Progenitor cell of endocrine pancreas (in vitro differentiated cells): ENCODE measurements around the gene GLDC. TPM values are rescaled to one million over a fixed set of nuclear protein-coding genes. Genes with fewer than 3 reads are reported as not detected.

Experiments
- DNase-seq: peaks from one replicate; pipeline ENCODE4 v3.0.0; 2021; ENCODE audit warnings: low spot score; ENCODE audit not compliant: unreplicated experiment
- H3K27ac Mint-ChIP-seq: 2 replicates; pipeline ENCODE4 v1.8.0; 2021; ENCODE audit warnings: mild to moderate bottlenecking, moderate library complexity, mixed read lengths
- H3K27me3 Mint-ChIP-seq: 2 replicates; pipeline ENCODE4 v1.8.0; 2021; ENCODE audit warnings: mixed read lengths
- H3K36me3 Mint-ChIP-seq: 2 replicates; pipeline ENCODE4 v1.8.0; 2022; ENCODE audit warnings: mixed read lengths; ENCODE audit not compliant: insufficient read depth
- H3K4me1 Mint-ChIP-seq: 2 replicates; pipeline ENCODE4 v1.8.0; 2021; ENCODE audit warnings: low read depth, mixed read lengths
- H3K4me3 Mint-ChIP-seq: 2 replicates; pipeline ENCODE4 v1.8.0; 2021; ENCODE audit warnings: low read depth, mild to moderate bottlenecking, moderate library complexity, mixed read lengths
- H3K9me3 Mint-ChIP-seq: 2 replicates; pipeline ENCODE4 v1.8.0; 2021; ENCODE audit warnings: low read depth, mixed read lengths
- CTCF ChIP-seq: fragments of 200-600 bp; sonication (generic); IDR thresholded peaks from one replicate; pipeline ENCODE4 v1.5.0; 2021; ENCODE audit warnings: antibody characterized with exemption, mild to moderate bottlenecking; ENCODE audit not compliant: unreplicated experiment
- total RNA-seq: library from RNA; stranded (reverse); gene quantifications from 2 replicates; pipeline ENCODE4 v1.2.1, GENCODE V29; 2021

The GLDC gene
- total RNA-seq, 1 donor from 2014 or later, result 11.3 TPM

GRCh38 chr9:6490863-6491262 lies 154.7 kb downstream of the GLDC start:
- H3K9me3 Mint-ChIP-seq, result no peaks in the 10 kb centered on the region

DNA sequence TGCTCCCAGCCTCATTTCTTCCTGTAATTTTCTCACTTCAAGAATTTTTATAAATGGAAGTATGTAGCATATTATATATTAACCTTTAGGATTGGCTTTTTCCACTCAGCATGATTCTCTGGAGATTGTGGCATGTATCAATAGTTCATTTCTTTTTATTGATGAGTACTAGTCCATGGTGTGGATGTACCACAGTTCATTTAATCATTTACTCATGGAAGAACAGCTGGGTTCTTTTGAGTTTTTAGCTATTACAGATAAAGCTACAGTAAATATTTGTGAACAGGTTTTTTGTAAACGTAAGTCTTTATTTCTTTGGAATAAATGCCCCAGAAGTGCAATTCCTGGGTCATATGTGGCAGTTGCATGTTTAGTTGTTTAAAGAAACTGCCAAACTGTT lies 156.4 kb downstream of the GLDC start:
- H3K4me3 Mint-ChIP-seq, result no peak overlapping the region
- H3K36me3 Mint-ChIP-seq, result peaks cover 19% of the 10 kb centered on the region
- H3K9me3 Mint-ChIP-seq, result no peaks in the 10 kb centered on the region
- H3K27me3 Mint-ChIP-seq, result no peaks in the 10 kb centered on the region
- DNase-seq, result no peak
- no peak for TF ChIP-seq CTCF
- peak overlapping the region; percentile 66 for H3K27ac Mint-ChIP-seq
- H3K4me1 Mint-ChIP-seq, result peaks cover 13% of the 10 kb centered on the region

More at GRCh38 chr9:6490863-6491262, 154.7 kb downstream of the GLDC start:
- H3K4me1 Mint-ChIP-seq, result peaks cover 18% of the 10 kb centered on the region
- H3K36me3 Mint-ChIP-seq, result peaks cover 19% of the 10 kb centered on the region
- DNase-seq, result no peak
- H3K27me3 Mint-ChIP-seq, result no peaks in the 10 kb centered on the region
- H3K4me3 Mint-ChIP-seq, result no peak overlapping the region
- H3K27ac Mint-ChIP-seq, result no peak overlapping the region
- no peak for TF ChIP-seq CTCF

- H3K36me3 Mint-ChIP-seq, result peaks cover 16% of the 10 kb centered on the region
Measured at GRCh38 chr9:6488395-6488794, 157.1 kb downstream of the GLDC start.

DNA sequence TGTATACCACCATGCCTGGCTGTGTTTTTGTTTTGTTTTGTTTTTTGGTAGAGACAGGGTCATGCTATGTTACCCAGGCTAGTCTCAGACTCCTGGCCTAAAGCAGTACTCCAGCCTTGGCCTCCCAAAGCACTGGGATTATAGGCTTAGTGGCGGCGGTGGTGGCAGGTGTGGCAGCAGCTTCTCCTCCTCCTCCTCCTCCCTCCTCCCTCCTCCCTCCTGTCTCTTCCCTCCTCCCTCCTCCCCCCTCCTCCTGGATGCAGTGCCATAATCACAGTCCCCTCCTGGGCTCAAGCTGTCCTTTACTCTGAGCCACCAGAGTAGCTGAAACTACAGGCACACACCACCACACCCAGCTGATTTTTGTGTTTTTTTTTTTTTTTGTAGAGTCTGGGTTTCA lies 161.3 kb downstream of the GLDC start:
- no peaks in the 10 kb centered on the region for H3K9me3 Mint-ChIP-seq
- DNase-seq, result no peak
- peaks cover 11% of the 10 kb centered on the region for H3K36me3 Mint-ChIP-seq

More at GRCh38 chr9:6488395-6488794, 157.1 kb downstream of the GLDC start:
- Mint-ChIP-seq H3K4me3 (no peak overlapping the region), H3K4me1 (peaks cover 11% of the 10 kb centered on the region), H3K9me3 (no peaks in the 10 kb centered on the region), H3K27ac (no peak overlapping the region), H3K27me3 (no peaks in the 10 kb centered on the region)
- DNase-seq, result no peak
- TF ChIP-seq CTCF, result no peak

More for the DNA sequence above, 161.3 kb downstream of the GLDC start:
- H3K27ac Mint-ChIP-seq, result no peak overlapping the region
- no peak for TF ChIP-seq CTCF
- H3K27me3 Mint-ChIP-seq, result no peaks in the 10 kb centered on the region
- H3K4me1 Mint-ChIP-seq, result peaks cover 3% of the 10 kb centered on the region
- no peak overlapping the region for H3K4me3 Mint-ChIP-seq

Other genes with a start within 250 kb of the GLDC start
- gene UHRF2, start 232.5 kb downstream of the GLDC start, total RNA-seq, result 88.6 and 89.9 TPM in 2 replicates
- gene KDM4C, start 112.2 kb upstream of the GLDC start, total RNA-seq, result 26.6 and 29.5 TPM in 2 replicates